ENCODE measurements around the gene MAP1LC3B.

DNA sequence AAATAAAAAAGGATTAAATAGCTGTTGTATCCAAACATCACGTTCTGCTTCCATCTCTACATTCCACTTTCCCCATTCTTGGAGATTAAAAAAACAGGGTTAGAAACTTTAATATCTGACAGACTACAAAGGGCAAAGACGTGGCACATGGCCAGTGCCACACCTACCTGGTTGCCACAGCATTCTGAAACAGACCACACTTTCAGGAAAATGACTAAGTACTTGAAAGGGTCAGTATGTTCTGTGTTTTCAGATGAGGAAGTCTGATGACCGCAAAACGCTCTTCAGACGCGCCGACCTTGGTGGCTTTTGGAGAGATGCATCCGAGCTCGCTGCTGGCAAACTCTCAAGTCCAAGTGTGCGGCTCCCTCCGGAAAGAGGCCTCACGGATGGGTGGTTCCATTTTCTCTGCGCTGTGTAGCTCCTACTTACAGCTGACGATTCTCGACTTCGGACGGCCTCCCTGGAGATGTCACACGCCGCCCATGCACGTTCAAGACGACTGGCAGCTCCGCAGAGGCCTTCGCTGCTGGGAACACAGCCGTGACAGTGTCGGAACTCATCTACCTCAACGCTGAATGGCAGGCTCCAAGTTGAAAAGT, 15.5 kb downstream of the MAP1LC3B start:
- TF ChIP-seq, protein P1, sequence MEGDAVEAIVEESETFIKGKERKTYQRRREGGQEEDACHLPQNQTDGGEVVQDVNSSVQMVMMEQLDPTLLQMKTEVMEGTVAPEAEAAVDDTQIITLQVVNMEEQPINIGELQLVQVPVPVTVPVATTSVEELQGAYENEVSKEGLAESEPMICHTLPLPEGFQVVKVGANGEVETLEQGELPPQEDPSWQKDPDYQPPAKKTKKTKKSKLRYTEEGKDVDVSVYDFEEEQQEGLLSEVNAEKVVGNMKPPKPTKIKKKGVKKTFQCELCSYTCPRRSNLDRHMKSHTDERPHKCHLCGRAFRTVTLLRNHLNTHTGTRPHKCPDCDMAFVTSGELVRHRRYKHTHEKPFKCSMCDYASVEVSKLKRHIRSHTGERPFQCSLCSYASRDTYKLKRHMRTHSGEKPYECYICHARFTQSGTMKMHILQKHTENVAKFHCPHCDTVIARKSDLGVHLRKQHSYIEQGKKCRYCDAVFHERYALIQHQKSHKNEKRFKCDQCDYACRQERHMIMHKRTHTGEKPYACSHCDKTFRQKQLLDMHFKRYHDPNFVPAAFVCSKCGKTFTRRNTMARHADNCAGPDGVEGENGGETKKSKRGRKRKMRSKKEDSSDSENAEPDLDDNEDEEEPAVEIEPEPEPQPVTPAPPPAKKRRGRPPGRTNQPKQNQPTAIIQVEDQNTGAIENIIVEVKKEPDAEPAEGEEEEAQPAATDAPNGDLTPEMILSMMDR (IDR thresholded peaks at IDR 0.05; ENCODE audit: insufficient read depth, low read length), result no peak
- TF ChIP-seq SPI1 (IDR thresholded peaks at IDR 0.05; ENCODE audit: borderline replicate concordance, low read depth) (peak; percentile 84; the same call in 1 of the 2 replicates), POLR2AphosphoS5 (IDR thresholded peaks at IDR 0.05; ENCODE audit: low read depth) (peak; percentile 75)
- TF ChIP-seq, protein P2, sequence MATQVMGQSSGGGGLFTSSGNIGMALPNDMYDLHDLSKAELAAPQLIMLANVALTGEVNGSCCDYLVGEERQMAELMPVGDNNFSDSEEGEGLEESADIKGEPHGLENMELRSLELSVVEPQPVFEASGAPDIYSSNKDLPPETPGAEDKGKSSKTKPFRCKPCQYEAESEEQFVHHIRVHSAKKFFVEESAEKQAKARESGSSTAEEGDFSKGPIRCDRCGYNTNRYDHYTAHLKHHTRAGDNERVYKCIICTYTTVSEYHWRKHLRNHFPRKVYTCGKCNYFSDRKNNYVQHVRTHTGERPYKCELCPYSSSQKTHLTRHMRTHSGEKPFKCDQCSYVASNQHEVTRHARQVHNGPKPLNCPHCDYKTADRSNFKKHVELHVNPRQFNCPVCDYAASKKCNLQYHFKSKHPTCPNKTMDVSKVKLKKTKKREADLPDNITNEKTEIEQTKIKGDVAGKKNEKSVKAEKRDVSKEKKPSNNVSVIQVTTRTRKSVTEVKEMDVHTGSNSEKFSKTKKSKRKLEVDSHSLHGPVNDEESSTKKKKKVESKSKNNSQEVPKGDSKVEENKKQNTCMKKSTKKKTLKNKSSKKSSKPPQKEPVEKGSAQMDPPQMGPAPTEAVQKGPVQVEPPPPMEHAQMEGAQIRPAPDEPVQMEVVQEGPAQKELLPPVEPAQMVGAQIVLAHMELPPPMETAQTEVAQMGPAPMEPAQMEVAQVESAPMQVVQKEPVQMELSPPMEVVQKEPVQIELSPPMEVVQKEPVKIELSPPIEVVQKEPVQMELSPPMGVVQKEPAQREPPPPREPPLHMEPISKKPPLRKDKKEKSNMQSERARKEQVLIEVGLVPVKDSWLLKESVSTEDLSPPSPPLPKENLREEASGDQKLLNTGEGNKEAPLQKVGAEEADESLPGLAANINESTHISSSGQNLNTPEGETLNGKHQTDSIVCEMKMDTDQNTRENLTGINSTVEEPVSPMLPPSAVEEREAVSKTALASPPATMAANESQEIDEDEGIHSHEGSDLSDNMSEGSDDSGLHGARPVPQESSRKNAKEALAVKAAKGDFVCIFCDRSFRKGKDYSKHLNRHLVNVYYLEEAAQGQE (IDR thresholded peaks at IDR 0.05; ENCODE audit: insufficient replicate concordance, low read depth), result peak; percentile 8

Data from HL-60 (cell line).